Dedifferentiated amniotic fluid mesenchymal stem cell (primary cell): ENCODE measurements around the gene LGR4.
A peak's percentile ranks its signal among the peaks of the same experiment; 100 is the strongest.
"Not testable (repeated sequence)": the region's sequence is repeated elsewhere in the genome, so short reads cannot be mapped to it uniquely, and the experiment has no call there.

Source experiments
- DNase-seq: peaks from one replicate; pipeline ENCODE4 v3.0.0-alpha.2; 2016; ENCODE audit errors: extremely low spot score

The LGR4 gene

DNA sequence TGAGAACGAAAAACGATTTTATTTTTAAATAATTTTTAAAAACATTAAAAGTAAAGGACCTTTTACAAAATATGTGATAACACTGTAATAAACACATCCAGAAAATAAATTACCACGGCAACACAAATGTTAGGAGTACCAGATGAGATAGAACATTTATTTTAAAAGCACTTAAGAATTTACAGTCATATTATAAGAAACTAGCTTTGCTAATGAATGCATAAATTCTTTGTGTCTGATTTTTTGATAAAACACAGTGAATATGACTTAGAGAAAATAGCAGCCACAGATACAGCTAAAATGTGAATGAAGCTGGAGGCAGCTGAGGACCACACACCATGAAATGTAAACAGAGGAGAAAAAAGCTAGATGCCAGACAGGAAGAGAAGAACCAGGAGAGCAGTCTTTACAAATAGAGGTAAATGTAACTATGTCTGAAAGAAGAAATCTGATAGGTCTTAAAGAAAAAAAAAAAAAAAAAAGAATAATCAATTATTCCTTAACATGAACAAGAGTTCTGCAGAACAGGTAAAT lies 124.2 kb downstream of the LGR4 start:
- DNase-seq: no peak

DNA sequence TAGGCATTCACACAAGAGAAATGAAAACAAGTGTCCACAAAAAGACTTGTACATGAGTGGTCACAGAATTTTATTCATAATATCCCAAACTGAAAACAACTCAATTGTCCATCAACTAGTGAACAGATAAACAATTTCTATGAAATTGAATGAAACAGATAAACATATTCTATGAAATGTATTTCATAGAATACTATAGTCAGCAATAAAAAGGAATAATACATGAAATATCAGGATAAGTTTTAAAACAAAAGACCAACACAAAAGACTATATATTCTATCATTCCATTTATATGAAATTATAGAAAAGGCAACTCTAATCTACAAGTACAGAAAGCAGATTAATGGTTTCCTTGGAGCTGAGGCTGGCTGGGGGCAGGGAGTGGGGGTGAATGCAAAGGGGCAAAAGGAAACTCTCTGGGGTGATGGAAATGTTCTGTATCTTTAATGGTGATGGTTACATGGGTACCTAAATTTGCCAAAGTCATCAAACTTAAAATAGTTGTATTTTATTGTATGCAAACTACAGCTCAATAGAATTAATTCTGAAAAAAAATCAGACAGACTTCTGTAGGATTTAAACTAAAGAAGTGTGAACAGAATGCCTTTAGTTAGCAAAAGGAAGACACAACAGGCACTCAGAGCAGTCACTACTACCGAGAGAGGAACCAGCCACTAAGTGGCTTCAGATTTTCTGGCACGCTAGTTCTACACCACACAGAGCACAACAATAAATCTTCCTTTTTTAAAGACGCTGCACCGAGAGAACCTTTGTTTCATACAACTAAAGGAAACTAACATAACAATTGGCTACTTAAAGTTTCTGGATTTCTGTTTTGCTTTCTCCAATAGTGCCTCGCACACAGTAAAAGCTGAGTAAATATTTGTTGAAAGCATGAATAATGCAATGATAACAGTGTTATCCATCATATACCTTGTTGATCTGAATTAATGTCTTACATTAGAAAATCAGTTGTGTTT lies 124.9 kb downstream of the LGR4 start:
- DNase-seq: no peak

DNA sequence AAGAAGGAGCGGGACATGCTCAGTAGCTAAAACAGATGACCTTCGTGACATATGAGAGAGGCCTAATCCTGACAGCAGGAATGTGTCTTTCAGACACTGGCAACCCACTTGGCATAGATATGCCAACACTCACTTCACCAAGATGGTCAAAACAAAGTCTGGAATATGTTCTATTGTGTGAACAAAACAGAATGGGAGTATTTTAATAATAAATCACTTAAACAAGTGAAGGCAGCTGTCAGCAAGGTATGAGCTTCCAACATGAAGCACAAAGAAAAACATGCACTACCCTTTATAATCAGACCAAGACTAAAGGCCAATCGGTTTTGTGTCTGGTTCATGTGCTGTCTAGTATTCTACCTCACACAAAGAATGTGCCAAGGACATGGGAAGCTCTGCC lies 132.6 kb downstream of the LGR4 start:
- no peak for DNase-seq

DNA sequence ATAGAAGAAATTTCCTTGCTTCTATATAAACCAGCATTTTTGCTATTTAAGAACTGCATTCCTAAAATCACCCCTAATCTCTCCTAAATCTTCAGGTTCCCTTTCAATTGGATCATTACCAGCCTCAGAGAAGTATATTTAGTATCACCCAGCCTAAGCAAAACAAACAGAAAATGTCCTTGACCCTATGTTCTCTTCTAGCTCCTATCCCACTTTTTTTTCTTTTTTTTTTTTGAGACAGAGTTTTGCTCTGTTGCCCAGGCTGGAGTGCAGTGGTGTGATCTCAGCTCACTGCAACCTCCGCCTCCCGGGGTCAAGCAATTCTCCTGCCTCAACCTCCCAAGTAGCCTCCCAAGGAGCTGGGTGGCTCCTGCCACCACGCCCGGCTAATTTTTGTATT lies 137.8 kb downstream of the LGR4 start:
- not testable (repeated sequence) for DNase-seq

DNA sequence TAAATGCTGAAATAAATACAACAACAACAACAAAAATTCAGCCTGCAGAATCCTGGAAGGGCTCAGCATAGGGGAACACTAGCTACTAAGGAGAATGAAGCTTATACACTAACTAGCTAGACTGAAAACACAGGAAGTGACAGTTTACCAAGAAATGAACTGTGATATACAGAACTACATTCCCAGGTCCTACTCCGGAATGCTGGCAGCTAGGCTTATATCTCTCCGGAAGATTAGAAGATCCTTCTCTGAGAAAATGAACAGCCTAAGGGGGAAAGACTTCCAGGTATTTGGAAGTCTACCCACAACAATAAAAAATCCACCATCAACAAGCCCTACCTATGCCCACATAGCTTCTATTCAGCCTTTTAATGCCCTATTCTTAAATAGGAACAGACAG lies 140.6 kb downstream of the LGR4 start:
- no peak for DNase-seq

DNA sequence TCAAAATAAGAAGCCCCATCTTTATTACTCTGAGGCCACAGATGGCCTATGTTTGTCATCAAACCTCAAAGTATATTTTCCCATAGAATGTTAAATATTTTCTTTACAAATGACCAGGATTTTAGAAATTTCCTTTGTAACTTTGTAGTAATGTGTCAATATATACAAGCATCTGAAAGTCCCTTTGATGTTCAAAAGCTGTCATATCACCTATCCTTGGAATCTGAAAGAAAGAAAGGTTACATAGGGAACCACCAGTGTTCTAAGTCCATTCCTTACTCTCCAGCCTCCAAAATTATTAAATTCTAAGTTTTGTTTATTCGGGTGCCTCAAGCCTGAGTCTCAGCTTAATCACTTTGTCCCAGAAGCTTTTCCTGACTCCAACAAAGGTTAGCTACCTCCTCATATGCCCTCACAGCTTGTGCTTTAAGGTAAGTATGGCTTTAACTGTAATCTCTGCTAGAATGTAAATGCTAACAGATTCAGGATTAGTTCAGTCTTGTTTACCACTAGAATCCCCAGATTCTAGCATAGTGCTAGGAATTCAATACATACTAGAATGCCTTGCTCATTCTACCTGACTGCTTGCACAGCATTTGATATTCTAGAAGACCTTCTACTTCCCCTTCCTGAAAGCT lies 141.8 kb downstream of the LGR4 start:
- no peak for DNase-seq

DNA sequence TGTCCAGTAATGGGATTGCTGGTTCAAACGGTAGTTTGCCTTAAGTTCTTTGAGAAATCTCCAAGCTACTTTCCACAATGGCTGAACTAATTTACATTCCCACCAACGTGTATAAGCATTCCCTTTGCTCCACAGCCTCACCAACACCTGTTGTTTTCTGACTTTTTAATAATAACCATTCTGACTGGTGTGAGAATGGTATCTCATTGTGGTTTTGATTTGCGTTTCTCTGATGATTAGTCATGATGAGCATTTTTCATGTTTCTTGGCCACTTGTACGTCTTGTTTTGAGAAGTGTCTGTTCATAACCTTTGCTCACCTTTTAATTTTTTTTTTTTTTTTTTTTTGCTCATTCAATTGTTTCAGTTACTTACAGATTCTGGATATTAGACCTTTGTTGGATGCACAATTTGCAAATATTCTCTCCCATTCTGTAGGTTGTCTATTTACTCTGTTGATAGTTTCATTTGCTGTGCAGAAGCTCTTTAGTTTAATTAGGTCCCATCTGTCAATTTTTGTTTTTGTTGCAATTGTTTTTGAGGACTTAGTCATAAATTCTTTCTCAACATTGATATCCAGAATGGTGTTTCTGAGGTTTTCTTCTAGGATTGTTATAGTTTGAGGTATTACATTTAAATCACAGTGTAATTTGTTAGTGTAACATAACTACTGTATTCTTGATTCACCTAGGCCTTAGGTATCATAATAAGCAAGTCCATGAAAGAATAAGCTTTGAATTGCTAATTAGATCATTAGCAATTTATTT lies 142.5 kb downstream of the LGR4 start:
- no peak for DNase-seq

DNA sequence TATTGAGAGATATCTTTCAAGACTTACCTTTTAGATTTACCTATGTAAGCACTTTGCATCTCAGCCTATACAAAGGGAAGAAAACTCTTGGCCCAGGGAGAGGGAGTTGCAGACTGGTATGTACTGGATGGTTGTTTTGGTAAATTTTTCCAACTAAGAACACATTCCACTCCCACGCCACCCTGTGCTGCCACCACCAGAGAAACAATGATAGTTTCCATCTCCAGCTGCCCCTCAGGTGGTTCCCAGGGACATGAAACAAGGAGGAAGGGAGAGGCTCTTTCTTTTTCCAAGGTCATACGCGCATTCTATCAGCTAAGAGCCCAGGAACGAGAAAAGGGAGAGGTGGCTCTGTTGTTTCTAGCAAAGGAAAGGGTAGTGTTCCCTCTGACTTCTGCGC lies 144.0 kb downstream of the LGR4 start:
- DNase-seq: no peak

DNA sequence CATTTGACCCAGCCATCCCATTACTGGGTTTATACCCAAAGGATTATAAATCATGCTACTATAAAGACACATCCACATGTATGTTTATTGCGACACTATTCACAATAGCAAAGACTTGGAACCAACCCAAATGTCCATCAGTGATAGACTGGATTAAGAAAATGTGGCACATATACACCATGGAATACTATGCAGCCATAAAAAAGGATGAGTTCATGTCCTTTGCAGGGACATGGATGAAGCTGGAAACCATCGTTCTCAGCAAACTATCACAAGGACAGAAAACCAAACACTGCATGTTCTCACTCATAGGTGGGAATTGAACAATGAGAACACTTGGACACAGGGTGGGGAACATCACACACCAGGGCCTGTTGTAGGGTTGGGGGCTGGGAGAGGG lies 145.5 kb downstream of the LGR4 start:
- not testable (repeated sequence) for DNase-seq

DNA sequence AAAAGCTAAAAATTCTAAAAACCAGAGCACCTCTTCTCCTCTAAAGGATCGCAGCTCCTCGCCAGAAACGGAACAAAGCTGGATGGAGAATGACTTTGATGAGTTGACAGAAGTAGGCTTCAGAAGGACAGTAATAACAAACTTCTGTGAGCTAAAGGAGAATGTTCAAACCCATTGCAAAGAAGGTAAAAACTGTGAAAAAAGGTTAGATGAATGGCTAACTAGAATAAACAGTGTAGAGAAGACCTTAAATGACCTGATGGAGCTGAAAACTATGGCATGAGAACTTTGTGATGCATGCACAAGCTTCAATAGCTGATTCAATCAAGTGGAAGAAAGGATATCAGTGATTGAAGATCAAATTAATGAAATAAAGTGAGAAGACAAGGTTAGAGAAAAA lies 150.4 kb downstream of the LGR4 start:
- not testable (repeated sequence) for DNase-seq

DNA sequence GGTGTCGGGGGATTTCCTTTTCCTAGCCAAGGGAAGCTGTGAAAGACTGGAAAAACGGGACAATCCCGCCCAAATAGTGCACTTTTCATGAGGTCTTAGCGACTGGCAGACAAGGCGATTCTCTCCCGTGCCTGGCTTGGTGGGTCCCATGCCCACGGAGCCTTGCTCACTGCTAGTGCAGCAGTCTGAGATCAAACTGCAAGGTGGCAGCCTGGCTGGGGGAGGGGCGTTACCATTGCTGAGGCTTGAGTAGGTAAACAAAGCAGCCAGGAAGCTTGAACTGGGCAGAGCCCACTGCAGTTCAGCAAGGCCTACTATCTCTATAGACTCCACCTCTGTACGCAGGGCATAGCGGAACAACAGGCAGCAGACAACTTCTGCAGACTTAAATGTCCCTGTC lies 151.2 kb downstream of the LGR4 start:
- DNase-seq: not testable (repeated sequence)

DNA sequence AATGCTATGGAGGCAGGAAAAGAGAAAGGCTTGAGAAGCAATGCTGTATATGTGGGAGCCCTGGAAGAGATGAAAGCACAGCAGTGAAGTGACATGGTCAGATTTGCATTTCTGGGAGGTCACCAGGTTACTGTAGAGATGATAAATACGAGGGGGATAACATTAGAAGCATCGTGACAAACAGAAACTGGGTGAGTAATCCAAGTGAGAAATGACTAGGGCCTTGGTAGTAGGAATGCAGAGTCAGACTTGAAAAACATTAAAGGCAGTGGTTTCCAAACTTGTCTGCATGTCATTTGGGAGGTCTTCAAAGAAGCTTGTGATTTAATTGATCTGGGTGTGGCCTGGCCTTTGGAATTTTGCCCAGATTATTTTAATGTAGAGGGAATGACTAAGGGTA lies 153.5 kb downstream of the LGR4 start:
- peak; percentile 36 for DNase-seq

DNA sequence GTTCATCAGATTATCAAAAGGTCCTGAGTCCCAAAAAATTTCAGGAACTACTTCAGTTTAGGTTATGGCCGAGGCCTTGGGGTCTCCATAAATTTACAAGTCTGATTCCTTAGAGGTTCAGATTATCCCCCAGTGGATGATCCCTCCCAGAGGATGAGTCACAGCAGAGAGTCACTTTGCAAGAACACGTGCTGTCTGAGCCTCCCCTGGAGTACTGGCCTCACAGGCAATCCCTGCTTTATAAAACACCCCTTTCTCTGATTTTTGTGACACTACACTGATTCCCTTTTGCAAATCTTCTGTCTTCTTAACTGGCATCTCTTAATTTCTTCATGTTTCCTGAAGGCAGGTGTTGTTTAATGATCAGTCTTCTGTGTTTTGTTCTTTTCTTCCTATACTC lies 154.8 kb downstream of the LGR4 start:
- no peak for DNase-seq
